Measurements from ENCODE around the gene LRP8. TPM values are rescaled to one million over a fixed set of nuclear protein-coding genes. Genes with fewer than 3 reads are reported as not detected.

LRP8 gene
- total RNA-seq, 1 donor from 2014 or later = 15.6 TPM

GRCh38 chr1:53332833-53333232 is 5.0 kb upstream of the LRP8 start:
- H4K20me1 ChIP-seq (ENCODE audit: low read depth) = no peaks in the 10 kb centered on the region
- H3K36me3 ChIP-seq = no peaks in the 10 kb centered on the region
- no peak overlapping the region for H3K27ac Mint-ChIP-seq
- H3K4me1 ChIP-seq = peaks cover 5% of the 10 kb centered on the region
- H3K36me3 Mint-ChIP-seq = no peaks in the 10 kb centered on the region
- H3K4me3 Mint-ChIP-seq = no peak overlapping the region
- no peak overlapping the region for H3K4me2 ChIP-seq
- no peaks in the 10 kb centered on the region for H3K9me3 Mint-ChIP-seq
- peaks cover 16% of the 10 kb centered on the region for H3K4me1 Mint-ChIP-seq
- H3K9ac ChIP-seq = no peak overlapping the region
- no peaks in the 10 kb centered on the region for H3K79me2 ChIP-seq (ENCODE audit: low read depth)
- no peak overlapping the region for H2AFZ ChIP-seq (replicated peaks)
- no peaks in the 10 kb centered on the region for H3K27me3 ChIP-seq
- DNase-seq (ENCODE audit: low spot score) = no peak
- TF ChIP-seq EZH2phosphoT487 (IDR thresholded peaks at IDR 0.05) (no peak), CTCF (IDR thresholded peaks at IDR 0.05) (no peak), EZH2 (IDR thresholded peaks at IDR 0.05) (no peak)
- peaks cover 6% of the 10 kb centered on the region for H3K27me3 Mint-ChIP-seq (ENCODE audit: insufficient read depth, low read depth)
- no peaks in the 10 kb centered on the region for H3K9me3 ChIP-seq (ENCODE audit: low read depth)
- peaks cover 11% of the 10 kb centered on the region for H3F3A ChIP-seq (ENCODE audit: low read depth)
- H3K4me3 ChIP-seq = no peak overlapping the region
- H3K27ac ChIP-seq = no peak overlapping the region

- Mint-ChIP-seq H3K4me1 (peaks cover 16% of the 10 kb centered on the region), H3K27ac (no peak overlapping the region), H3K9me3 (no peaks in the 10 kb centered on the region), H3K27me3 (ENCODE audit: insufficient read depth, low read depth) (peaks cover 6% of the 10 kb centered on the region), H3K4me3 (no peak overlapping the region), H3K36me3 (no peaks in the 10 kb centered on the region)
- Histone ChIP-seq H3K4me1 (peaks cover 5% of the 10 kb centered on the region), H3F3A (ENCODE audit: low read depth) (peaks cover 17% of the 10 kb centered on the region), H2AFZ (replicated peaks) (no peak overlapping the region), H3K36me3 (no peaks in the 10 kb centered on the region), H3K9ac (no peak overlapping the region), H3K27ac (no peak overlapping the region), H3K4me3 (no peak overlapping the region), H3K9me3 (ENCODE audit: low read depth) (no peaks in the 10 kb centered on the region), H3K4me2 (no peak overlapping the region), H4K20me1 (ENCODE audit: low read depth) (no peaks in the 10 kb centered on the region), H3K27me3 (no peaks in the 10 kb centered on the region), H3K79me2 (ENCODE audit: low read depth) (peaks cover 2% of the 10 kb centered on the region)
- no peak for DNase-seq (ENCODE audit: low spot score)
- no peak for TF ChIP-seq CTCF (IDR thresholded peaks at IDR 0.05)
- no peak for TF ChIP-seq EZH2phosphoT487 (IDR thresholded peaks at IDR 0.05)
- TF ChIP-seq EZH2 (IDR thresholded peaks at IDR 0.05) = no peak
Measured at GRCh38 chr1:53332186-53332564, 4.3 kb upstream of the LRP8 start.

GRCh38 chr1:53331446-53332185 is 3.7 kb upstream of the LRP8 start:
- Mint-ChIP-seq H3K27me3 (ENCODE audit: insufficient read depth, low read depth) (peaks cover 6% of the 10 kb centered on the region), H3K27ac (no peak overlapping the region), H3K36me3 (no peaks in the 10 kb centered on the region), H3K9me3 (no peaks in the 10 kb centered on the region), H3K4me1 (peaks cover 16% of the 10 kb centered on the region), H3K4me3 (no peak overlapping the region)
- no peaks in the 10 kb centered on the region for H3K9me3 ChIP-seq (ENCODE audit: low read depth)
- H3K4me1 ChIP-seq = peaks cover 5% of the 10 kb centered on the region
- no peak for DNase-seq (ENCODE audit: low spot score)
- H3F3A ChIP-seq (ENCODE audit: low read depth) = peaks cover 19% of the 10 kb centered on the region
- no peak overlapping the region for H3K27ac ChIP-seq
- TF ChIP-seq EZH2 (IDR thresholded peaks at IDR 0.05) (no peak), EZH2phosphoT487 (IDR thresholded peaks at IDR 0.05) (no peak), CTCF (IDR thresholded peaks at IDR 0.05) (no peak)
- no peaks in the 10 kb centered on the region for H3K36me3 ChIP-seq
- no peak overlapping the region for H3K4me3 ChIP-seq
- no peaks in the 10 kb centered on the region for H4K20me1 ChIP-seq (ENCODE audit: low read depth)
- H3K27me3 ChIP-seq = no peaks in the 10 kb centered on the region
- H3K9ac ChIP-seq = no peak overlapping the region
- H2AFZ ChIP-seq (replicated peaks) = no peak overlapping the region
- H3K4me2 ChIP-seq = no peak overlapping the region
- peaks cover 8% of the 10 kb centered on the region for H3K79me2 ChIP-seq (ENCODE audit: low read depth)
